Measurements from ENCODE around the gene TLX1.

TLX1 gene

DNA sequence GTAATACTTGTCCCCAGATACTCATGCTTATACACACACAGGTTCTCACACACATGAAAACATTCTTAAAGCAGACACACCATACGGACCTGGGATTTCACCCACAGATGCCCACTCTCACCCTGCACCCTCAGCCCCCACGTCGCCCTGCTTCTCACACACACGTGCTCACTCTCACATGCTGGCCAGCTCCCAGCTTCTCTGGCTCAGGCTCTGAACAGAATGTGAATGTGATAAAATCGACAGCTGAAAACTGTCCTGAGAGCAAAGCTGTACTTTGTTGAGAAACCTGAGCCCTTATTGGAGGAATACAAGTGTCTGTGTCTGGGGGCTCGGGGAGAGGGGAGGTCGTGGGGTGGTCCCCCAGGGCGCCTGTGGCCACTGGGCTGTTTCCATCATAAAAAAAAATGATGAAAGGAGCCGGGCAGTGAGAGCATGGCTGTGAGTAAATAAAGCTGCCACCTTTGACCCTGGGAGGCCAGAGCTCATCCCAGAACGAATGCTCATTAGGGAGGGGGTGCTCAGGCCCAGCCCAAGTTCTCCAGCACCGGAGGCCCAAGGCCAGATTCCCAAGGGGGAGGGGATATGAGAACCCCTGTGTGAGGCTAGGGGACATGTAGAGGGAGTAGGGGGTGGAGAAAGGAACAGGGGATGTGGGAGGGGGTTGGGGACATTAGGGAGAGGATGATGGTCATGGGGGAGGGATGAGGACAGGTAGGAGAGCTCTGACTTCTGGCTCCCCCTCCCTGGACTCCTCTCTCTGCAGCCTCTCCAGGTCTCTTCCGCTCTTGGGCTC is 18.1 kb upstream of the TLX1 start:
- no peak for DNase-seq

DNA sequence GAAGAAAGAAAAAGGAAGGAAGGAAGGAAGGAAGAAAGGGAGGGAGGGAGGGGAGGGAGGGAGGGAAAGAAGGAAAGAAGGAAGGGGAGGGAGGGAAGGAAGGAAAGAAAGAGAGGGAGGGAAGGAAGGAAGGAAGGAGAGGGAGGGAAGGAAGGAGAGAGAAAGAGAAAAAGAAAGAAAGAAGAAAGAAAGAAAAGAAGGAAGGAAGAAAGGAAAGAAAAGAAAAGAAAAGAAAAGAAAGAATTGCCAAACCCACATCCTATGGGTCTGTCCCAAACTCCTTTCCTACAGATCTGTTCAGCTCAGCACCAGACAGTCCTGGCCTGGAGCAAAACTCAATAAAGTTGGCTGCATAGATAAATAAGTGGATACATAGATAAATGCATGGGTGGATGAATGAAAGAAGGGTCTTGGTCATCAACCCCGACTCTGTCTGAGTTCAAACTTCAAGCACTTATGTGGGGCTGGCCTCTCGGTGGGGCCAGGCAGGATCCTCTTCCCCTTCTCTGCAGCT is 17.2 kb upstream of the TLX1 start:
- no peak for DNase-seq

DNA sequence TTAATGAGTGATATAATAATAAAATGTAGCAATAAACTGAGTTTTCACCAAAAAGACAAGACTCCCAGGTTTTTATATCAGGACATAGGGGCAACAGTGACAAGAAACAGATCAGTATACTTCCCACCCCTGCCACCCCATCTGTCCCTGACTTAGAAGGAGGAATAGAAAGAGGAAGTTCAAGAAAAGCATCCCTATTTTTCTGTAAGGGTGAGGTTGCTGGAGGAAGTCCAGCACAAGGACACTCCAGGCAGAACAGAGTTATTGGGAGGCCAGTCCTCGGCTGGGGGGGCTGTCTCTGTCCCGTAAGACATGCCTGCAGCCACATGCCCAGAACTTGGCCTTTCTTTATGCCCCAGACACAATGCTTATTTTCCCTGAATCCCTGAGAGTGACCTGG is 16.5 kb upstream of the TLX1 start:
- DNase-seq, result no peak

DNA sequence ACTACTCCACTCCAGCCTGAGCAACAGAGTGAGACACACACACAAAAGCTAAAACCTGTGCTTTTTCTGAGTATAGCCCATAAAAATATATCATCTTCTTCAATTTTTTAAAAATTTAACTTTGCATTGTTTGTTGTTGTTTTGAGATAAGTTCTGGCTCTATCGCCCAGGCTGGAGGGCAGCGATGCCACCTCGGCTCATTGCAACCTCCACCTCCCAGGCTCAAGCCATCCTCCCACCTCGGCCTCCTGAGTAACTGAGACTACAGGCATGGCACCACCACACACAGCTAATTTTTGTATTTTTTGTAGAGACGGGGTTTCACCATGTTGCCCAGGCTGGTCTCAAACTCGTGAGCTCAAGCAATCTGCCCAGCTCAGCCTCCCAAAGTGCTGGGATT is 14.3 kb upstream of the TLX1 start:
- DNase-seq, result no peak

GRCh38 chr10:101118031-101118430 is 13.1 kb upstream of the TLX1 start:
- no peak for DNase-seq

DNA sequence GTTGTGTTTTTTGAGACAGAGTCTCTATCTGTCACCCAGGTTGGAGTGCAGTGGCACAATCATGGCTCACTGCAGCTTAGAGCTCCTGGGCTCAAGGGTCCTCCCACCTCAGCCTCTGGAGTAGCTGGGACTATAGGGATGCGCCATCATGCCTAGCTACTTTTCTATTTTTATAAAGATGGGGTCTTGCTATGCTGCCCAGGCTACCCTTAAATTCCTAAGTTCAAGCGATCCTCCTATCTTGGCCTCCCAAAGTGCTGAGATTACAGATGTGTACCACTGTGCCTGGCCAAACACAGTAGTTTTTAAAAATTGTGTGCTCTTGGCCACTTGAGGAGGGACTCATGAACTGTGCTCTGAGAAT is 10.6 kb upstream of the TLX1 start:
- no peak for DNase-seq

GRCh38 chr10:101120884-101121653 is 10.0 kb upstream of the TLX1 start:
- DNase-seq, result peak; percentile 63

GRCh38 chr10:101121654-101122031 is 9.5 kb upstream of the TLX1 start:
- DNase-seq, result no peak

GRCh38 chr10:101122270-101123084 is 8.6 kb upstream of the TLX1 start:
- no peak for DNase-seq

GRCh38 chr10:101123085-101123814 is 7.8 kb upstream of the TLX1 start:
- DNase-seq, result peak; percentile 38

GRCh38 chr10:101123815-101124617 is 7.1 kb upstream of the TLX1 start:
- no peak for DNase-seq

- DNase-seq, result no peak
These were observed 6.2 kb upstream of the TLX1 start for GRCh38 chr10:101124933-101125332.

- no peak for DNase-seq
These were observed 4.1 kb upstream of the TLX1 start for GRCh38 chr10:101126684-101127628.

GRCh38 chr10:101130141-101130540 is 959 bp upstream of the TLX1 start:
- no peak for DNase-seq

DNA sequence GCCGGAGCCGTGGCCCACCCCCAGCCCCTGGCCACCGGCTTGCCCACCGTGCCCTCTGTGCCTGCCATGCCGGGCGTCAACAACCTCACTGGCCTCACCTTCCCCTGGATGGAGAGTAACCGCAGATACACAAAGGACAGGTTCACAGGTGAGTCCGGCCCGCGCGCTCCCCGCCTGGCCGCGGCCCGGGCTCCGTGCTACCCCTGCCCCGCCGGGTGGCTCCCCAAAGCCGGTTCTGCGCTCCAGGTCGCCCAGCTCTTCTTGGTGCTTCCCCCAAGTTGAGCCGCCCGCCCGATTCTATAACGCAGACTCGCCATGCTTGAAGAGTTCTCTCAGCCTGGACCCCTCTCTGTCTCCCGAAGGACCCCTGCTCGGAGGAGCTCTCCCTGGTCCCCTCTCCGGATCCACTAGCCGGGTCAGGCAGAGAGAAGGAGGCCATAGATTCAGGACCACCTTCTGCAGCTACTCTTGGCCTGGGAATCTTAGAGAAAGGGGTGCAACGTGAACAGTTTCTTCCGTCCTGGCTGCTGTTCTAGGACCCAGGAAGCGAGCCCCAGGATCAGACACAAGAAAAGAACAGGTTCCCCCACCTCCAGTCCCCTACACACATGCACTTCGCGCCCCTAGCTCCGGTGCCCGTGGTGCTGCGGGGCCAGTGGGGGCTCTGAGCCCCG is 999 bp downstream of the TLX1 start:
- DNase-seq, result no peak

- DNase-seq, result no peak
These were observed 1.8 kb downstream of the TLX1 start for GRCh38 chr10:101132636-101133473.

- no peak for DNase-seq
These were observed 2.6 kb downstream of the TLX1 start for GRCh38 chr10:101133489-101134298.
